ENCODE results near the gene RPUSD3.
"Not testable (repeated sequence)": the region's sequence is repeated elsewhere in the genome, so short reads cannot be mapped to it uniquely, and the experiment has no call there.

The RPUSD3 gene

GRCh38 chr3:9865125-9865637, 21.4 kb upstream of the RPUSD3 start:
- not testable (repeated sequence) for DNase-seq (ENCODE audit: low read depth in 2 of 2)

DNA sequence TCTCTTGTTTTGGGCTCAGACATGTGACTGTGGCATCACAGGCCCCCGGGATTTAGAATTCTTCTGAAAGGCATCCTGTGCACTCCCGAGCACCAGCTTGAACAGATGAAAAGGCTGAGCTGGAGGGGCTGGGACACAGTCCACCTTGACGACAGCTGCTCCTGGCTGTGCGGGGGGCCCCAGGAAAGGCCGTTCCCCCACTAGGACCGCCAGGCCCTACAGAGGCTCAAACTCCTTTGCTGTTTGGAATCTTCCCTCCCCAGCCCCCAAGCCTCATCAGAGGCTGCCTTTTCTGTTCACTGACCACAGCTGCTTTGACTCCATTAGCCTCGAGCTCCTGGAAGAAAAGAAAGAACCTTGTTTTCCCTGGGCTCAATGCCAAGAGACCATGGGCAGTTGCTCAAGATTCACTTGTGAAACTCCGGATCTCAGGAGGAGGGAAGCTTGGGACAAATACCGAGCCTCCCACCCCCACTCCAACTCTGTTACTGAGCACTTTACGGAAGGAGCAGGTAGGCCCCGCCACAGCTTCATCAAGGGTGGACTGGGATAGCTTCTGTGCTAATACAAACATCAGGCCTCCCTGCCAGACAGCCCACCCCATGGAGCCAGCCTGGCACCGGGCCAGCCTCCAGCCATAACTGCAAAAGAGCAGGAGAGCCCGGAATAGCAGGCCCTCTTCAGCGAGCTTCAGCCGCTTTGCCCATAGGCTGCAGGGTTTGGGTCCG, 20.6 kb upstream of the RPUSD3 start:
- DNase-seq (ENCODE audit: low read depth in 2 of 2): no peak

DNA sequence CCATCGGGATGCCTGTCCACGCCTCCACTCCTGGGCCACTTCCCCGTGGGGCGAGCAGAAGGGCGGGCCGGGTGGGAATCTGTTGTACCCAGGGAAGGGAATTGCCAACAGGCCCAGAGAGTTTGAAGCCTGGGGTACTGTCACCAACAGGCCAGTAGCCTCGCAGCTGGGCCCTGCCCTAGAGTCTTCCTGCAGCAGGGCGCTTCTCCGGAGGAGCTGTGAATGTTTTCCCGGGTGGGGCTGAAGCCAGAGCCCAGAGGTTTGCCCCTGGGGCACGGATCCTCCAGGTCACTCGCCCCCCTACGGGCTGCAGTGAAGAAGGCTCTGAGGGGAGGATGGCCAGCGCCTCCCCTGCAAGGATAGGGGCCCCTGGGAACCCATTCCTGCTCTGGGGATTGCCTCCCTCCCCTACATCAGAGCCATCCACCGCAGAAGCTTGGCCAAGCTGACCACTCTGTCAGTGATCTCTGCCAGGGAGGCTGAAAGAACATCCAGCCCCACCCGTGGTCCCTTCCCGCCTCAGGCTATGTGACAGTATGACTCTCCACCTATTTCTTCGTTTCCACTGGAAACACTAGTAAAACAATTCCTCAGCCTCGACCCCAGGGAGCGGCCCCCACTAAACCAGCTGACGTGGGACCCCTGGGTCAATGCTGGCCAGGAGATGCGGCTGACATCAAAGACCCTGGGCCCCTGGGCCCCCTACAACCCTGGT, 19.4 kb upstream of the RPUSD3 start:
- DNase-seq (ENCODE audit: low read depth in 2 of 2): no peak

GRCh38 chr3:9862391-9863057, 18.7 kb upstream of the RPUSD3 start:
- DNase-seq (ENCODE audit: low read depth in 2 of 2): no peak

- no peak for DNase-seq (ENCODE audit: low read depth in 2 of 2)
Observed at GRCh38 chr3:9861626-9862130, 17.9 kb upstream of the RPUSD3 start.

DNA sequence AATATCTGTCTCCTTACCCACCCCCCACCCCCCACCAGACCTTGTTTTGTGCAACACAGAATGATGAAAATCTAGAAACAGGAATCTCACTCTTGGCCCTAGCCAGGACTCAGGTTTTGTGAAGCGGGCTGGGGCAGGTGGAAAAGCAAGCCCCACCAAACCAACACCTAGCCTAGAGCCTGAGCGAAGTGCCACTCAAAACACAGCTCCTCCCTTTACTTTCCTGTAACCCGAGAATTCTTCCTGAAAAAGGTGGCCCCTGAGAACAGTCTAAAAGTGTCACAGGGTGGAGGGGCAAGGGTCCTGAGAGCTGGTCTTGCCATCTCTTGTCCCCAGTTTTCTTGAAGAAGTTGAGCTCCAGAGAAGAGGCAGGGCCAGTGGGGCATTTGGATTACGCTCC, 17.4 kb upstream of the RPUSD3 start:
- no peak for DNase-seq (ENCODE audit: low read depth in 2 of 2)

- DNase-seq (ENCODE audit: low read depth in 2 of 2): no peak
Observed at GRCh38 chr3:9859530-9860025, 15.8 kb upstream of the RPUSD3 start.

DNA sequence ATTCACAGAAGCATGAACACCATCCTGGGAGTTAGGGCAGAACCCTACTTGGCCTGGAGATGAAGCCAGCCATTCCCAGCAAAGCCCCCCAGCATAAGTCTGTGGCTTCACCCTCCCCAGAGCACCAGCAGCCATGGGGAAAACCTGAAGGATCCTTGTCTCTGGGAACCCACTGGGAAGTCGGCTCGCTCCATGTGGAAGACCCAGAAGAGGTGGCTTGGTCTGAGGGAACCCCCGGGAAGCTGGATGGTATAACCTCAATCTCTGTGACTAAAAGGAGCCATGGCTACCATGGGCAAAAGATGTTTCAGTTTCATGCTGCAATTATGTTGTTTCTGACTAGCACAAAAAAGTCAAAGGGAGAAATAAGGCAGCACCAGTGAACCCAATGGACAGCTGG, 11.8 kb upstream of the RPUSD3 start:
- no peak for DNase-seq (ENCODE audit: low read depth in 2 of 2)

GRCh38 chr3:9854291-9854940, 10.6 kb upstream of the RPUSD3 start:
- DNase-seq (ENCODE audit: low read depth in 2 of 2): not testable (repeated sequence)

DNA sequence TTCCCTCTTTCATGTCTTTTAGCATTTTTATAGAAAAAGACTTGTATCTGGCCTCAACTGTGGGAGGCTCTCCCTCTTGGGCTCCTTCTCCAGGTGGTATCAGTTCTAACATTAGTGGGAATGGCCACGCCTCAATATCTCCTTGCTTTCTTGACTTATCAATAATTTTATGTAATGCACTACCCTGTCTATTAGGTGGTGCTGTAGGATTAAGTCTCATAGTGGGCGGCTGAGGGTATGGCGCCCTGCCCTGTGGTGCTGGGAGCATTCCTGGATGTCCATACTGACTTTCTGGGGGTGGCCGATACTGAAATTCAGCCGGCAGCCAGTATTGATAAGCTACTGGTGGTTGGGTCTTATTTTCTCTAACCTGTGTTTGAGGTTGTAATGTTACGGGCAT, 8.7 kb upstream of the RPUSD3 start:
- no peak for DNase-seq (ENCODE audit: low read depth in 2 of 2)

- not testable (repeated sequence) for DNase-seq (ENCODE audit: low read depth in 2 of 2)
Observed at GRCh38 chr3:9851926-9852325, 8.1 kb upstream of the RPUSD3 start.

GRCh38 chr3:9851383-9851782, 7.6 kb upstream of the RPUSD3 start:
- DNase-seq (ENCODE audit: low read depth in 2 of 2): not testable (repeated sequence)

GRCh38 chr3:9848860-9849259, 5.1 kb upstream of the RPUSD3 start:
- DNase-seq (ENCODE audit: low read depth in 2 of 2): not testable (repeated sequence)

DNA sequence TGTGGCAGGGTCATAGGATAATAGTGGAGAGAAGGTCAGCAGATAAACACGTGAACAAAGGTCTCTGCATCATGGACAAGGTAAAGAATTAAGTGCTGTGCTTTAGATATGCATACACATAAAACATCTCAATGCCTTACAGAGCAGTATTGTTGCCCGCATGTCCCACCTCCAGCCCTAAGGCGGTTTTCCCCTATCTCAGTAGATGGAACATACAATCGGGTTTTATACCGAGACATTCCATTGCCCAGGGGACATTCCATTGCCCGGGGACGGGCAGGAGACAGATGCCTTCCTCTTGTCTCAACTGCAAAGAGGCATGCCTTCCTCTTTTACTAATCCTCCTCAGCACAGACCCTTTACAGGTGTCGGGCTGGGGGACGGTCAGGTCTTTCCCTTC, 4.1 kb upstream of the RPUSD3 start:
- not testable (repeated sequence) for DNase-seq (ENCODE audit: low read depth in 2 of 2)

DNA sequence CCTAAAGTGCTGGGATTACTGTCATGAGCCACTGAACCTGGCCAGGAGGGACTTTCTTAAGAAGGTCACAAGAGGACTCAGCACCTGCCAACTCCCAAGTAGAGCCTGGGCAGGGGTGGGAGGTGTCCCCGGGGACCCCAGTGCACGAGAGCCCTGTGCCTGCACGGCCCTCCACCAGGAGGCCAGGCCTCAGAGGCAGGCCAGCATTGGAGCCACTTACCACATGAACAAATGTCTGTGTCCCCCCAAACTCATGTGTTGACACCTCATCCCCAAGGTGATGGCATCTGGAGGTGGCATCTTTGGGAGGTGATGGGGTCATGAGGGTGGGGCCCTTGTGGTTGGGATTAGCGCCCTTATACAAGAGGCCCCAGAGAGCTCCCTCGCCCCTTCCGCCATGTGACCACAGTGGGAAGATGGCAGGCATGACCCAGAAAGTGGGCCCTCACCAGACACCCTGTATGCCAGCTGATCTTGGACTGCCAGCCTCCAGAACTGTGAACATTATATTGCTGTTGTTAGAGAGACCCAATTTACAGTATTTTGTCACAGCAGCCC, 3.2 kb upstream of the RPUSD3 start:
- DNase-seq (ENCODE audit: low read depth in 2 of 2): no peak

DNA sequence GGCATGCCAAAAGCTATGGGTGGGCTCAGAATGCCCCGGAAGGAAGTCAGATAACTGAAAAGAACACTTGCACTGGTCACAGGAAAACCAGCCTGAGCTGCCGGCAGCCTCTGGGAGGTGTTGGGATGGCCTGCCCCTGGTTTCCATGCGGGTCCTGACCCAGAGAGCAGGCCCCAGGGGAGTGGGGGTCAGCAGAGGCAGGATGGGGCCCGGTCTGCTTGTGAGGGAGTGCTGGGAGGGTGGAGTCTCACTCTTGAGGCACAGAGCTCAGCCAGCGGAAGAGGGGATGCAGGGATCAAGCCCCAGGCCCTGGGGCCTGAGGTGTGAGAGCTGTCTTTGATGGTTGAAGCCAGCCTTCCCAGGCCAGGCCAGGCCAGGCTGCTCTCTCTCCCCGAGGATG, 2.4 kb upstream of the RPUSD3 start:
- DNase-seq (ENCODE audit: low read depth in 2 of 2): no peak

DNA sequence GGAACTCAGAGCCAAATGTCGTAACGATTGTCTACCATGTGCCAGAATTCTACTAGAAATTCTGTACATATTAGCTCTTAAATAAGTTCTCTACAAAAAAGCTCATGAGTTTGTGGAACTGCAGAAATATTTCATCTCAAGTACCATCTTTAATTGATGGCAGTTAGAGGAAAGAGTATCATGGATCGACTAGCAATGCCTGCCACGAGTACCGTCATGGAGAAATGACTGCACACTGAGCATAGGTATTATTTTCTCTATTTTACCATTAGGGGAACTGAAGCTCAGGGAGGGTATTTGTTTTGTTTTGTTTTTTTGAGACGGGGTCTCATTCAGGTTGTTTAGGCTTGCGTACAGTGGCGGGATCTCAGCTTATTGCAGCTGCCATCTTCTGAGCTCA, 2.8 kb downstream of the RPUSD3 start:
- DNase-seq (ENCODE audit: low read depth in 2 of 2): no peak

- DNase-seq (ENCODE audit: low read depth in 2 of 2): no peak
Observed at GRCh38 chr3:9838856-9839255, 5.0 kb downstream of the RPUSD3 start.

DNA sequence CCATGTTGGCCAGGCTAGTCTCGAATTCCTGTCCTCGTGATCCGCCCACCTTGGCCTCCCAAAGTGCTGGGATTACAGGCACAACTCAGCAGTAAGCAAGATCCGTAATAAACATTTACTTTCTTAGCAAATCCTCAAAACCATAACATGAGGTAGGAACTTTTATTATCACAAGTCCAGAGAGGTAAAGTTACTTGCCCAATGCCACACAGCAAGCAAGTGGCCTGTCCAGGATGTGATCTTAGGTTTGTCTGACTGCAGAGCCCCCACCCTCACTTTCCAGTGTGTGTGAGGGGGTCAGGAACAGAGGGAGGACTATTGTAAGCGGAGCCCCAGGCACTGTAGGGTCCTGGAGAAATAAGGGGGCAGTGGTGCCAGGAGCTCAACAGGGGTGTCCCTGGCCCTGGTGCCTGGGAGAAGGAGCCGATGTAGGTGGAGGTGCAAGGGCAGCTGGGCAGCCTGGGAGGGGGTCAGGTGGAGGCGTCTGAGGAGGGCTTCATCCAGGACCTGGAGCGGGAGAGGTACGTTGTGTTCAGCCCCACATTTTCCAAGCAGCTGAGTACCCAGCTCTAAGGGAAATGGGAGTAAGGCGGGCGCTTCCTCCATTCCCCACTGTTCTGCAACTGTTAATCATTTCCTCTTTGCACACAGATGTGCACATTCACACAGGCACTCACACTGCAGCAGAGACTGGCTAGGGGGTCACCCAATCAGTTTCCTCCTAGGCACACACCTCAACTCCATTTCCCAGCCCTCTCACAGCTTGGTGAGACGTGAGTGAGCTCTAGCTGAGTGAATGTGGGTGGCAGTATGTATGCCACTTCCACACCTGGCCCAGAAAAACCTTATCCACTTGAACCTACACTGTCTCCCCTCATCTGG, 5.9 kb downstream of the RPUSD3 start:
- no peak for DNase-seq (ENCODE audit: low read depth in 2 of 2)
